ENCODE results near the gene METTL8. TPM values are rescaled to one million over a fixed set of nuclear protein-coding genes. Genes with fewer than 3 reads are reported as not detected.
"Not testable (repeated sequence)": the region's sequence is repeated elsewhere in the genome, so short reads cannot be mapped to it uniquely, and the experiment has no call there.

Gene METTL8
- total and polyA plus RNA-seq, 9 donors, result 8.0 to 17.6 (median 12.4) TPM

GRCh38 chr2:171431677-171432167 lies 2.1 kb downstream of the METTL8 start:
- no peak overlapping the region for H3K4me3 ChIP-seq (ENCODE audit: low read length)
- 92% methylated on average over 6 of the region's 9 CpGs for WGBS (ENCODE audit: insufficient coverage)
- peaks cover 5% of the 10 kb centered on the region for H3K9me3 ChIP-seq (replicated peaks; ENCODE audit: control insufficient read depth, low read depth, low read length)
- DNase-seq, result no peak
- peaks cover 6% of the 10 kb centered on the region for H3K4me1 ChIP-seq (ENCODE audit: control insufficient read depth, insufficient read depth, low read length)
- H3K27ac ChIP-seq (ENCODE audit: low read length), result no peak overlapping the region
- H3K27me3 ChIP-seq (ENCODE audit: control insufficient read depth, insufficient read depth, low read length), result no peaks in the 10 kb centered on the region
- no peaks in the 10 kb centered on the region for H3K36me3 ChIP-seq (ENCODE audit: control insufficient read depth, insufficient read depth, low read length)

GRCh38 chr2:171430516-171431410 lies 3.0 kb downstream of the METTL8 start:
- Histone ChIP-seq H3K27ac (ENCODE audit: low read length) (no peak overlapping the region), H3K4me3 (ENCODE audit: low read length) (no peak overlapping the region)
- 90% methylated on average over 1 of the region's 7 CpGs for WGBS (ENCODE audit: insufficient coverage)

GRCh38 chr2:171422710-171423495 lies 10.9 kb downstream of the METTL8 start:
- H3K27ac ChIP-seq (ENCODE audit: low read length); H3K4me1 ChIP-seq (ENCODE audit: control insufficient read depth, insufficient read depth, low read length); DNase-seq; H3K36me3 ChIP-seq (ENCODE audit: control insufficient read depth, insufficient read depth, low read length); H3K27me3 ChIP-seq (ENCODE audit: control insufficient read depth, insufficient read depth, low read length); H3K9me3 ChIP-seq (replicated peaks; ENCODE audit: control insufficient read depth, low read depth, low read length); H3K4me3 ChIP-seq (ENCODE audit: low read length): not testable (repeated sequence)
- no CpG with 5 or more reads among the region's 2 CpGs for WGBS (ENCODE audit: insufficient coverage)

More at GRCh38 chr2:171430516-171431410, 3.0 kb downstream of the METTL8 start:
- DNase-seq, result no peak
- H3K9me3 ChIP-seq (replicated peaks; ENCODE audit: control insufficient read depth, low read depth, low read length), result peaks cover 5% of the 10 kb centered on the region
- no peaks in the 10 kb centered on the region for H3K27me3 ChIP-seq (ENCODE audit: control insufficient read depth, insufficient read depth, low read length)
- peaks cover 6% of the 10 kb centered on the region for H3K4me1 ChIP-seq (ENCODE audit: control insufficient read depth, insufficient read depth, low read length)
- H3K36me3 ChIP-seq (ENCODE audit: control insufficient read depth, insufficient read depth, low read length), result no peaks in the 10 kb centered on the region

GRCh38 chr2:171420728-171421563 lies 12.8 kb downstream of the METTL8 start:
- no CpG with 5 or more reads among the region's 3 CpGs for WGBS (ENCODE audit: insufficient coverage)
- Histone ChIP-seq H3K4me1 (ENCODE audit: control insufficient read depth, insufficient read depth, low read length) (no peaks in the 10 kb centered on the region), H3K27ac (ENCODE audit: low read length) (no peak overlapping the region), H3K36me3 (ENCODE audit: control insufficient read depth, insufficient read depth, low read length) (no peaks in the 10 kb centered on the region), H3K9me3 (replicated peaks; ENCODE audit: control insufficient read depth, low read depth, low read length) (peaks cover 8% of the 10 kb centered on the region), H3K27me3 (ENCODE audit: control insufficient read depth, insufficient read depth, low read length) (no peaks in the 10 kb centered on the region), H3K4me3 (ENCODE audit: low read length) (no peak overlapping the region)
- DNase-seq, result no peak

- H3K4me1 ChIP-seq (ENCODE audit: control insufficient read depth, insufficient read depth, low read length), result no peaks in the 10 kb centered on the region
- WGBS (ENCODE audit: insufficient coverage), result no CpG with 5 or more reads among the region's 2 CpGs
- H3K36me3 ChIP-seq (ENCODE audit: control insufficient read depth, insufficient read depth, low read length), result no peaks in the 10 kb centered on the region
- no peak overlapping the region for H3K27ac ChIP-seq (ENCODE audit: low read length)
- no peaks in the 10 kb centered on the region for H3K27me3 ChIP-seq (ENCODE audit: control insufficient read depth, insufficient read depth, low read length)
- DNase-seq, result no peak
- no peak overlapping the region for H3K4me3 ChIP-seq (ENCODE audit: low read length)
- H3K9me3 ChIP-seq (replicated peaks; ENCODE audit: control insufficient read depth, low read depth, low read length), result peaks cover 8% of the 10 kb centered on the region
These were observed 14.5 kb downstream of the METTL8 start for GRCh38 chr2:171419333-171419732.

GRCh38 chr2:171416009-171416926 lies 17.5 kb downstream of the METTL8 start:
- Histone ChIP-seq H3K27ac (ENCODE audit: low read length) (no peak overlapping the region), H3K9me3 (replicated peaks; ENCODE audit: control insufficient read depth, low read depth, low read length) (no peaks in the 10 kb centered on the region), H3K36me3 (ENCODE audit: control insufficient read depth, insufficient read depth, low read length) (no peaks in the 10 kb centered on the region), H3K27me3 (ENCODE audit: control insufficient read depth, insufficient read depth, low read length) (no peaks in the 10 kb centered on the region), H3K4me3 (ENCODE audit: low read length) (no peak overlapping the region), H3K4me1 (ENCODE audit: control insufficient read depth, insufficient read depth, low read length) (no peaks in the 10 kb centered on the region)
- WGBS (ENCODE audit: insufficient coverage), result 27% methylated on average over 6 of the region's 7 CpGs
- DNase-seq, result peak; percentile 93

- not testable (repeated sequence) for H3K9me3 ChIP-seq (replicated peaks; ENCODE audit: control insufficient read depth, low read depth, low read length); DNase-seq; H3K4me3 ChIP-seq (ENCODE audit: low read length); H3K27me3 ChIP-seq (ENCODE audit: control insufficient read depth, insufficient read depth, low read length); H3K36me3 ChIP-seq (ENCODE audit: control insufficient read depth, insufficient read depth, low read length); H3K27ac ChIP-seq (ENCODE audit: low read length); H3K4me1 ChIP-seq (ENCODE audit: control insufficient read depth, insufficient read depth, low read length)
- WGBS (ENCODE audit: insufficient coverage), result no CpG with 5 or more reads among the region's 4 CpGs
These were observed 19.1 kb downstream of the METTL8 start for GRCh38 chr2:171414645-171415044.

GRCh38 chr2:171412571-171413175 lies 21.1 kb downstream of the METTL8 start:
- no peak overlapping the region for H3K4me3 ChIP-seq (ENCODE audit: low read length)
- H3K27ac ChIP-seq (ENCODE audit: low read length), result peak overlapping the region; percentile 8
- H3K27me3 ChIP-seq (ENCODE audit: control insufficient read depth, insufficient read depth, low read length), result no peaks in the 10 kb centered on the region
- no peaks in the 10 kb centered on the region for H3K36me3 ChIP-seq (ENCODE audit: control insufficient read depth, insufficient read depth, low read length)
- WGBS (ENCODE audit: insufficient coverage), result no CpG with 5 or more reads among the region's 2 CpGs
- no peaks in the 10 kb centered on the region for H3K9me3 ChIP-seq (replicated peaks; ENCODE audit: control insufficient read depth, low read depth, low read length)
- peak; percentile 87 for DNase-seq
- H3K4me1 ChIP-seq (ENCODE audit: control insufficient read depth, insufficient read depth, low read length), result peaks cover 3% of the 10 kb centered on the region
